Spleen (tissue), 7 donors: ENCODE results near the gene NPW.
A peak's percentile ranks its signal among the peaks of the same experiment; 100 is the strongest.

Experiments
- CTCF ChIP-seq, 11 experiments: fragments of 200-600 bp in 7 of 11; fragments of 450-650 bp in 4 of 11; sonication (generic) in 4 of 11; IDR thresholded peaks in 8 of 11; conservative IDR thresholded peaks in 3 of 11; 1 replicate in 7 of 11; 2 replicates in 4 of 11; pipeline versions ENCODE4 v1.4.0 to v1.8.0; 2016 to 2021; ENCODE audit warnings: antibody characterized with exemption in 11 of 11, inconsistent platforms in 4 of 11, mild to moderate bottlenecking in 1 of 11
- POLR2AphosphoS5 ChIP-seq, 3 donors: sonication (generic); formaldehyde crosslinking; IDR thresholded peaks; one replicate each; pipeline ENCODE4 v1.5.1; 2017; ENCODE audit warnings: antibody characterized with exemption in 3 of 3
- donor health status: DM: no; HTN: no; CAD: no; lungs with moderate emphysema.
- donor health status: DM: no; HTN: no; CAD: no.
- donor health status: DM: no; HTN: no; CAD: no.

- TF ChIP-seq CTCF (IDR thresholded peaks at IDR 0.05 in 8 of 11, conservative IDR thresholded peaks at IDR 0.05 in 3 of 11) (no peak), POLR2AphosphoS5 (IDR thresholded peaks at IDR 0.05) (peak in 1 of 3 donors; percentile 36)
Observed at GRCh38 chr16:2001456-2002355, 17.9 kb upstream of the NPW start.
